Body of pancreas (tissue), 4 donors: ENCODE measurements around the gene PPP3CB.

Source experiments
- POLR2A ChIP-seq, 3 donors: fragments of 450-650 bp; IDR thresholded peaks; one replicate each; pipeline ENCODE4 v1.6.1; 2016; ENCODE audit warnings: antibody characterized with exemption in 3 of 3, mild to moderate bottlenecking in 2 of 3
- TF ChIP-seq, protein P1 (sequence below), 7 experiments: fragments of 450-650 bp in 4 of 7; fragments of 200-600 bp in 3 of 7; sonication (generic) in 3 of 7; IDR thresholded peaks; one replicate each; pipeline ENCODE4 v1.5.1; 2016 to 2019; ENCODE audit warnings: antibody characterized with exemption in 7 of 7

DNA sequence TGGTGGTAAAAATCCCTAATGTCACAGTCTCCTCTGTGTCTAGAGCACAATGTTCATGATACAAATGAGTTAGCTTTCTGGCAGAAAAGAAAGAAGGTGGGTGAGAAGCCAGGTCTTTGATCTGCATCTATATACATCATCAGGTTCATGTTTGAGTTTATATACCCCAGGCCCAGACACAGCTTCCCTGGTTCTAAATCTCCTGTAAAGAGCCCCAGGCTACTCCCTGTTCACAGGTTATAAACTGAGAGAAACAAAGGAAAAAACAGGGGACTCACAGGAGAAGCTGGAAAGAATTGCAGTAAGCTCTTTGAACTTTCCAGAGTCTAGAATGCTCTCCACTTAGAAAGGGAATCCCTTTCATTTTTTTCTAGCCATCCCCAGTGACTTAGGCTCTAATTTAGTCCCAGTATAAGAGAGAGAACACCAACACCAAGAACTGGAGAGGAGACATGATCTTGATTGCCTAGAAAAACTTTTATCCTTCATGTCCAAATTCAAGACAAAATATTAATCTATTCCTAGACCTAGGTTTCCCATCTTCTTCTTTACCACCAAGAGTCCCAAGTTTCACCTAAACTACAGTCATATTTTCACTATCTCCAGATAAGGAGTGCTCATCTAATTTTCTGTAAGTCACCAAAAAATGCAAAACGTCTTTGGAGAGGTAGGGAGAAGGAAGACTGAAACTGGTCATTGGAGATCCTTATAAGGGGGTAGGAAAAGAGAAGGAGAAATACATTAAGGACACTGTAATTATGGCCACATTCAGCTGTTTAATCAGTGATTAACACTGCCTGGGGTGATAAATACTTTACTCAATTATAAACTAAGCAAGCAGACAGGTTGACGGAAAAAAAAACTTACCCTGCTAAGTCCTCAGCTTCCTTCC, 62.9 kb downstream of the PPP3CB start:
- TF ChIP-seq POLR2A (IDR thresholded peaks at IDR 0.05): no peak
- TF ChIP-seq, protein P1, sequence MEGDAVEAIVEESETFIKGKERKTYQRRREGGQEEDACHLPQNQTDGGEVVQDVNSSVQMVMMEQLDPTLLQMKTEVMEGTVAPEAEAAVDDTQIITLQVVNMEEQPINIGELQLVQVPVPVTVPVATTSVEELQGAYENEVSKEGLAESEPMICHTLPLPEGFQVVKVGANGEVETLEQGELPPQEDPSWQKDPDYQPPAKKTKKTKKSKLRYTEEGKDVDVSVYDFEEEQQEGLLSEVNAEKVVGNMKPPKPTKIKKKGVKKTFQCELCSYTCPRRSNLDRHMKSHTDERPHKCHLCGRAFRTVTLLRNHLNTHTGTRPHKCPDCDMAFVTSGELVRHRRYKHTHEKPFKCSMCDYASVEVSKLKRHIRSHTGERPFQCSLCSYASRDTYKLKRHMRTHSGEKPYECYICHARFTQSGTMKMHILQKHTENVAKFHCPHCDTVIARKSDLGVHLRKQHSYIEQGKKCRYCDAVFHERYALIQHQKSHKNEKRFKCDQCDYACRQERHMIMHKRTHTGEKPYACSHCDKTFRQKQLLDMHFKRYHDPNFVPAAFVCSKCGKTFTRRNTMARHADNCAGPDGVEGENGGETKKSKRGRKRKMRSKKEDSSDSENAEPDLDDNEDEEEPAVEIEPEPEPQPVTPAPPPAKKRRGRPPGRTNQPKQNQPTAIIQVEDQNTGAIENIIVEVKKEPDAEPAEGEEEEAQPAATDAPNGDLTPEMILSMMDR (IDR thresholded peaks at IDR 0.05): no peak
